IMR-90 (cell line): ENCODE measurements around the gene TTC19. TPM values are rescaled to one million over a fixed set of nuclear protein-coding genes. Genes with fewer than 3 reads are reported as not detected.

Experiments used
- ATAC-seq: fragments of 200-7000 bp; cut with Tn5 transposase; 2 replicates; pipeline ENCODE4 v1.9.1; 2020; ENCODE audit warnings: low read depth, mild to moderate bottlenecking, moderate library complexity
- BruUV-seq: library from RNA; stranded (reverse); fragments of 400-500 nt; replicated peaks from 2 replicates; lab custom pipeline; 2021; lab: Mats Ljungman, UMichigan
- CTCF ChIA-PET: fragments of 300-600 bp; formaldehyde crosslinking; extraction: SDS; loops from one replicate; lab custom pipeline; 2021; ENCODE audit warnings: antibody characterized with exemption; lab: Yijun Ruan, JAX
- POLR2A ChIA-PET: fragments of 300-600 bp; sonication (Branson Sonifier 250); formaldehyde crosslinking; loops from one replicate; lab custom pipeline; 2022; ENCODE audit warnings: antibody characterized with exemption; ENCODE audit not compliant: unreplicated experiment; lab: Charles Lee
- DNase-seq: peaks from one replicate; pipeline ENCODE4 v3.0.0; 2013
- H2AFZ ChIP-seq: replicated peaks from 2 replicates; pipeline ENCODE3; 2013; ENCODE audit warnings: low read length, mild to moderate bottlenecking; ENCODE audit not compliant: poor library complexity
- H2AK5ac ChIP-seq: 2 replicates; pipeline ENCODE4 v1.6.1; 2013; ENCODE audit warnings: low read depth, low read length, inconsistent platforms
- H2AK9ac ChIP-seq: replicated peaks from 2 replicates; pipeline ENCODE3; 2013; ENCODE audit warnings: mild to moderate bottlenecking, low read depth, low read length, moderate library complexity; ENCODE audit not compliant: poor library complexity
- H2BK120ac ChIP-seq: 2 replicates; pipeline ENCODE4 v1.6.1; 2013; ENCODE audit warnings: low read depth, low read length, inconsistent platforms
- H2BK15ac ChIP-seq: 3 replicates; pipeline ENCODE4 v1.6.1; 2013; ENCODE audit warnings: low read depth, low read length, inconsistent platforms
- H2BK20ac ChIP-seq: 2 replicates; pipeline ENCODE4 v1.6.1; 2013; ENCODE audit warnings: low read depth, mild to moderate bottlenecking, inconsistent platforms, low read length, moderate library complexity
- H2BK5ac ChIP-seq: 2 replicates; pipeline ENCODE4 v1.6.1; 2013; ENCODE audit warnings: mild to moderate bottlenecking, low read depth, low read length, inconsistent platforms; ENCODE audit not compliant: poor library complexity, severe bottlenecking
- H3K14ac ChIP-seq: replicated peaks from 2 replicates; pipeline ENCODE4 v1.6.1; 2013; ENCODE audit warnings: low read depth, low read length, inconsistent platforms
- H3K18ac ChIP-seq: 2 replicates; pipeline ENCODE4 v1.6.1; 2013; ENCODE audit warnings: low read depth, low read length, control low read depth
- H3K23ac ChIP-seq: 2 replicates; pipeline ENCODE4 v1.6.1; 2013; ENCODE audit warnings: low read depth, low read length, inconsistent platforms
- H3K27ac ChIP-seq: 2 replicates; pipeline ENCODE4 v1.5.1; 2013; ENCODE audit warnings: mild to moderate bottlenecking, control low read depth, low read length; ENCODE audit not compliant: insufficient read depth
- H3K27me3 ChIP-seq: 2 replicates; pipeline ENCODE4 v1.6.1; 2013; ENCODE audit warnings: low read length; ENCODE audit not compliant: control insufficient read depth, insufficient read depth
- H3K36me3 ChIP-seq: 2 replicates; pipeline ENCODE4 v1.6.1; 2013; ENCODE audit warnings: low read length, mixed read lengths; ENCODE audit not compliant: control insufficient read depth, insufficient read depth
- H3K4ac ChIP-seq: 2 replicates; pipeline ENCODE4 v1.6.1; 2013; ENCODE audit warnings: low read depth, low read length, inconsistent platforms
- H3K4me1 ChIP-seq: 2 replicates; pipeline ENCODE4 v1.6.1; 2013; ENCODE audit warnings: low read length, mixed read lengths; ENCODE audit not compliant: control insufficient read depth, insufficient read depth
- H3K4me2 ChIP-seq: 2 replicates; pipeline ENCODE4 v1.6.1; 2013; ENCODE audit warnings: low read depth, mild to moderate bottlenecking, control low read depth, low read length, moderate library complexity
- H3K4me3 ChIP-seq: 2 replicates; pipeline ENCODE4 v1.5.1; 2013; ENCODE audit warnings: low read depth, mild to moderate bottlenecking, control low read depth, low read length, moderate library complexity; ENCODE audit not compliant: insufficient read depth
- H3K56ac ChIP-seq: 2 replicates; pipeline ENCODE4 v1.6.1; 2013; ENCODE audit warnings: low read length, inconsistent platforms; ENCODE audit not compliant: insufficient read depth; ENCODE audit errors: extremely low read depth
- H3K79me1 ChIP-seq, 2 experiments: 2 replicates each; pipeline ENCODE4 v1.6.1; 2013; ENCODE audit warnings: low read length in 2 of 2, inconsistent platforms in 1 of 2, low read depth in 1 of 2
- H3K9ac ChIP-seq: 2 replicates; pipeline ENCODE4 v1.6.1; 2013; ENCODE audit warnings: low read depth, low read length, control low read depth
- H3K9me1 ChIP-seq: 2 replicates; pipeline ENCODE4 v1.6.1; 2013; ENCODE audit warnings: low read length, inconsistent platforms; ENCODE audit not compliant: insufficient read depth
- H3K9me3 ChIP-seq: 2 replicates; pipeline ENCODE4 v1.6.1; 2013; ENCODE audit warnings: low read length; ENCODE audit not compliant: control insufficient read depth, insufficient read depth
- H4K20me1 ChIP-seq: 2 replicates; pipeline ENCODE4 v1.6.1; 2013; ENCODE audit warnings: low read length, inconsistent platforms; ENCODE audit not compliant: insufficient read depth
- H4K5ac ChIP-seq: 2 replicates; pipeline ENCODE4 v1.6.1; 2013; ENCODE audit warnings: mild to moderate bottlenecking, low read depth, low read length, control low read depth
- H4K8ac ChIP-seq, 2 experiments: 2 replicates each; pipeline ENCODE4 v1.6.1; 2013; ENCODE audit warnings: low read depth in 2 of 2, low read length in 2 of 2, control low read depth in 1 of 2, inconsistent platforms in 1 of 2
- H4K91ac ChIP-seq: 2 replicates; pipeline ENCODE4 v1.6.1; 2013; ENCODE audit warnings: low read depth, low read length, inconsistent platforms; ENCODE audit not compliant: insufficient read depth
- CEBPB ChIP-seq: IDR thresholded peaks from 2 replicates; pipeline ENCODE4 v1.6.1; 2012; ENCODE audit warnings: low read depth, low read length, improper control_type of control experiment
- CHD1 ChIP-seq: IDR thresholded peaks from 2 replicates; pipeline ENCODE4 v1.6.1; 2012; ENCODE audit warnings: low read depth, low read length, improper control_type of control experiment
- MAZ ChIP-seq: IDR thresholded peaks from 2 replicates; pipeline ENCODE4 v1.6.1; 2012; ENCODE audit warnings: low read depth, mild to moderate bottlenecking, low read length, improper control_type of control experiment, moderate library complexity, borderline replicate concordance
- MXI1 ChIP-seq: IDR thresholded peaks from 2 replicates; pipeline ENCODE4 v1.6.1; 2012; ENCODE audit warnings: low read depth, mild to moderate bottlenecking, low read length, moderate library complexity, borderline replicate concordance
- NFE2L2 ChIP-seq: fragments of 150-350 bp; IDR thresholded peaks from 2 replicates; pipeline ENCODE4 v1.6.1; 2016; ENCODE audit warnings: low read depth, mild to moderate bottlenecking, low read length
- POLR2A ChIP-seq: IDR thresholded peaks from 2 replicates; pipeline ENCODE4 v1.6.1; 2012; ENCODE audit warnings: mild to moderate bottlenecking, low read depth, low read length
- RAD21 ChIP-seq: IDR thresholded peaks from 2 replicates; pipeline ENCODE4 v1.6.1; 2012; ENCODE audit warnings: low read length, improper control_type of control experiment
- RFX5 ChIP-seq: IDR thresholded peaks from 2 replicates; pipeline ENCODE4 v1.8.0; 2012; ENCODE audit warnings: low read depth, mild to moderate bottlenecking, low read length, moderate library complexity
- SMC3 ChIP-seq: fragments of 150-350 bp; IDR thresholded peaks from 2 replicates; pipeline ENCODE4 v1.6.1; 2016; ENCODE audit warnings: low read depth, mild to moderate bottlenecking, antibody characterized with exemption, low read length, moderate library complexity
- WGBS, 2 experiments: methylation state at CpG; one replicate each; pipeline versions ENCODE4 v1.1.5 to v1.1.7; 2013; ENCODE audit warnings: missing lambda C conversion rate in 2 of 2; ENCODE audit not compliant: insufficient read length in 1 of 2; ENCODE audit errors: extremely low coverage in 2 of 2; 5-methylcytosine and 5-hydroxymethylcytosine counted together
- dilution Hi-C: fragments of 300-500 bp; cut with HindIII; formaldehyde crosslinking; loops from one replicate; pipeline ENCODE4 v1.14.3; 2018; ENCODE audit warnings: low sequenced_read_pairs; ENCODE audit not compliant: unreplicated experiment
- in situ Hi-C: fragments of 300-500 bp; cut with MboI; formaldehyde crosslinking; loops from 3 replicates; pipeline ENCODE4 v1.14.3; 2019; ENCODE audit warnings: low sequenced_read_pairs, inconsistent platforms, mixed read lengths
- intact Hi-C: fragments of 100-400 bp; cut with micrococcal nuclease; formaldehyde crosslinking; loops from 2 replicates; pipeline ENCODE4 v1.10.0; 2022
- polyA plus RNA-seq, 3 experiments: library from polyadenylated mRNA; depleted of rRNA; stranded (reverse); fragments of >200 nt; gene quantifications; 2 replicates each; pipeline ENCODE4 v1.2.3, GENCODE V29; 2012; ENCODE audit warnings: low replicate concordance in 1 of 3
- total RNA-seq: library from RNA; depleted of rRNA; stranded (reverse); fragments of >200 nt; gene quantifications from 2 replicates; pipeline ENCODE4 v1.2.3, GENCODE V29; 2012

TTC19 gene
- total and polyA plus RNA-seq, 2 of the 4 experiments (the other 2 are of a cell fraction), result 8.3 to 12.9 TPM

DNA sequence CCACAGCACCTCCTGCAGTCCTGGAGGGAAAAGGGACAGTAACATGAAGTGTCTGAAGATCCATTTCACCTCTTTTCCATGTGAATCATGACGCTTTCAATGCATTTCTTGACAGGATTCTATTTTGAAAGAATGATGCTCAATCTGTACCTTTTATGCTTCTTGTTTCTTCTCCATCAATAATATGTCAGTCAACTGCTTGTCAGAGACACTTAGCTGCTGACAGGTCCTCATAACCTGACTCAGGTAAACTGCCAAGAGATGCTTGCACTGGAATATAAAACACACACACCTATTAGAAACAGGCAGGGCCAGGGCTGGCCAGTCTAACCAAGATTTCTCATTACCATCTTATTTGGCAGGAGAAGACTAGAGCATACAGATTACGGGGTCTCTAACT, 21.7 kb upstream of the TTC19 start:
- H3K18ac ChIP-seq, result no peak overlapping the region
- H3K27me3 ChIP-seq, result no peaks in the 10 kb centered on the region
- peaks cover 5% of the 10 kb centered on the region for H3K4me1 ChIP-seq
- no peak overlapping the region for H4K8ac ChIP-seq
- H2AK9ac ChIP-seq, result no peak overlapping the region
- no peak for TF ChIP-seq NFE2L2
- no peak for TF ChIP-seq RFX5
- no peak for TF ChIP-seq POLR2A
- no peak for TF ChIP-seq CHD1
- no peak for TF ChIP-seq MXI1
- no peak for TF ChIP-seq RAD21
- TF ChIP-seq SMC3, result no peak
- no peak for TF ChIP-seq MAZ
- TF ChIP-seq CEBPB, result no peak
- ChIA-PET CTCF (interaction anchor here (1.3 kb wide), 1 partner anchor 33 kb away, joined by 3 read pairs; the partner anchor contains the start of gene ADORA2B), POLR2A (no interaction called here)
- DNase-seq (no peak), ATAC-seq (no peak)
- H2BK15ac ChIP-seq, result no peak overlapping the region
- no peaks in the 10 kb centered on the region for H3K9me3 ChIP-seq
- no peak overlapping the region for H4K91ac ChIP-seq
- H3K36me3 ChIP-seq, result peaks cover 16% of the 10 kb centered on the region
- in situ Hi-C loops, result no loop called here
- H3K9ac ChIP-seq, result no peak overlapping the region
- no peak overlapping the region for H4K5ac ChIP-seq
- H3K4me3 ChIP-seq, result no peak overlapping the region
- no peak overlapping the region for H2AK5ac ChIP-seq
- no peak overlapping the region for H3K14ac ChIP-seq
- intact Hi-C loops, result no loop called here
- no peak overlapping the region for H2BK5ac ChIP-seq
- H4K20me1 ChIP-seq, result no peaks in the 10 kb centered on the region
- no peak overlapping the region for H3K56ac ChIP-seq
- H3K79me1 ChIP-seq, result peaks cover 7 to 33% of the 10 kb centered on the region in 2 experiments; a peak in 3 of 4 replicates
- H3K4ac ChIP-seq, result no peak overlapping the region
- no peak overlapping the region for H2BK120ac ChIP-seq
- no peak overlapping the region for H3K23ac ChIP-seq
- no peak overlapping the region for H2AFZ ChIP-seq
- no peak overlapping the region for H3K4me2 ChIP-seq
- H3K27ac ChIP-seq, result no peak overlapping the region
- 80% methylated on average over 1 of the region's 2 CpGs; no CpG with 5 or more reads in 1 of the 2 experiments for WGBS, 2 experiments
- BruUV-seq, result no TSS peak
- H3K9me1 ChIP-seq, result peaks cover 10% of the 10 kb centered on the region; the same call in 1 of the 2 replicates
- dilution Hi-C loops, result no loop called here
- no peak overlapping the region for H2BK20ac ChIP-seq
